HG03442 (cell line): ENCODE data around the gene IL25.
"Not testable (repeated sequence)": the region's sequence is repeated elsewhere in the genome, so short reads cannot be mapped to it uniquely, and the experiment has no call there.

Experiments
- ATAC-seq: cut with Tn5 transposase; IDR thresholded peaks from one replicate; pipeline ENCODE4 v1.9.1; 2021; ENCODE audit warnings: mild to moderate bottlenecking, moderate library complexity; ENCODE audit not compliant: unreplicated experiment

The IL25 gene

GRCh38 chr14:23371865-23372264 is 744 bp upstream of the IL25 start:
- no peak for ATAC-seq

GRCh38 chr14:23373041-23373440 is 432 bp downstream of the IL25 start:
- no peak for ATAC-seq

GRCh38 chr14:23375527-23376251 is 3.1 kb downstream of the IL25 start:
- ATAC-seq, result no peak

- no peak for ATAC-seq
Observed at GRCh38 chr14:23376482-23377197, 4.0 kb downstream of the IL25 start, which contains the start of gene CMTM5. CMTM5 (plus strand) TSS chr14:23377046; CDS start chr14:23377252, 206 bp downstream.

GRCh38 chr14:23377198-23377550 is 4.6 kb downstream of the IL25 start:
- no peak for ATAC-seq

- ATAC-seq, result no peak
Observed at GRCh38 chr14:23377573-23378563, 5.3 kb downstream of the IL25 start.

- no peak for ATAC-seq
Observed at GRCh38 chr14:23378612-23379220, 6.1 kb downstream of the IL25 start.

- ATAC-seq, result peak; percentile 46
Observed at GRCh38 chr14:23379366-23380196, 7.0 kb downstream of the IL25 start.

GRCh38 chr14:23380197-23380914 is 7.7 kb downstream of the IL25 start:
- ATAC-seq, result no peak

GRCh38 chr14:23380976-23381375 is 8.4 kb downstream of the IL25 start:
- no peak for ATAC-seq

- no peak for ATAC-seq
Observed at GRCh38 chr14:23381871-23382270, 9.3 kb downstream of the IL25 start.

GRCh38 chr14:23382276-23382675 is 9.7 kb downstream of the IL25 start:
- ATAC-seq, result no peak

GRCh38 chr14:23382731-23383440 is 10.3 kb downstream of the IL25 start:
- ATAC-seq, result no peak

GRCh38 chr14:23384364-23385080 is 11.9 kb downstream of the IL25 start:
- ATAC-seq, result no peak

GRCh38 chr14:23385244-23385641 is 12.6 kb downstream of the IL25 start:
- ATAC-seq, result no peak

GRCh38 chr14:23385642-23386265 is 13.1 kb downstream of the IL25 start:
- ATAC-seq, result no peak

GRCh38 chr14:23386266-23386657 is 13.7 kb downstream of the IL25 start:
- ATAC-seq, result not testable (repeated sequence)

GRCh38 chr14:23386999-23387398 is 14.4 kb downstream of the IL25 start:
- ATAC-seq, result no peak
